A549 (cell line): ENCODE measurements around the gene DNAJB5.

Source experiments
- EP300 ChIP-seq, 2 experiments: fragments of >200 bp; sonication (Bioruptor Twin); formaldehyde crosslinking; IDR thresholded peaks; 2 replicates in 1 of 2; 3 replicates in 1 of 2; pipeline ENCODE4 v1.6.1; 2016 to 2017
- PBX3 ChIP-seq: IDR thresholded peaks from 2 replicates; pipeline ENCODE4 v1.6.1; 2012

- TF ChIP-seq EP300 (IDR thresholded peaks at IDR 0.05), result no peak
- TF ChIP-seq PBX3, result no peak
Measured at GRCh38 chr9:34996181-34996904, 6.8 kb downstream of the DNAJB5 start.
